Testis (tissue), 3 donors: ENCODE results near the gene MRPL50. TPM values are rescaled to one million over a fixed set of nuclear protein-coding genes. Genes with fewer than 3 reads are reported as not detected.

Experiments
- DNase-seq: peaks from one replicate; pipeline ENCODE4 v3.0.0-alpha.2; 2019
- H3K27ac ChIP-seq, 2 donors: fragments of 200-600 bp; sonication (generic); one replicate each; pipeline ENCODE4 v1.5.1; 2019
- H3K27me3 ChIP-seq: fragments of 200-600 bp; sonication (generic); one replicate; pipeline ENCODE4 v1.5.1; 2019
- H3K36me3 ChIP-seq: fragments of 200-600 bp; sonication (generic); one replicate; pipeline ENCODE4 v1.5.1; 2017; ENCODE audit warnings: low read depth; ENCODE audit errors: missing control alignments
- H3K4me1 ChIP-seq: fragments of 200-600 bp; sonication (generic); one replicate; pipeline ENCODE4 v1.5.1; 2019
- H3K4me3 ChIP-seq, 2 donors: fragments of 200-600 bp; sonication (generic); one replicate each; pipeline ENCODE4 v1.5.1; 2017 to 2019
- H3K9me3 ChIP-seq: fragments of 200-600 bp; sonication (generic); one replicate; pipeline ENCODE4 v1.5.1; 2017
- CTCF ChIP-seq, 3 experiments: fragments of 450-650 bp in 2 of 3; fragments of 200-600 bp in 1 of 3; sonication (generic) in 1 of 3; IDR thresholded peaks; one replicate each; pipeline ENCODE4 v1.5.1; 2016 to 2019; ENCODE audit warnings: antibody characterized with exemption in 3 of 3, mild to moderate bottlenecking in 2 of 3, moderate library complexity in 1 of 3
- POLR2A ChIP-seq: fragments of 450-650 bp; IDR thresholded peaks from one replicate; pipeline ENCODE4 v1.6.1; 2017; ENCODE audit warnings: antibody characterized with exemption, mild to moderate bottlenecking, moderate library complexity
- WGBS, 2 donors: methylation state at CpG; one replicate each; pipeline ENCODE4 v1.1.5; 2018; 5-methylcytosine and 5-hydroxymethylcytosine counted together
- intact Hi-C: fragments of 100-400 bp; cut with DNase I; formaldehyde crosslinking; loops from one replicate; pipeline ENCODE4 v1.15.1; 2023; ENCODE audit warnings: low total_unique reads
- polyA plus RNA-seq: library from polyadenylated mRNA; stranded (reverse); fragments of 350-450 nt; fragmentation: Illumina TruSeq; extraction: RNeasy Lipid Tissue Mini Kit (QIAGEN cat#74804); gene quantifications from one replicate; pipeline ENCODE4 v1.2.3, GENCODE V29; 2014; ENCODE audit warnings: low read depth, low replicate concordance; ENCODE audit not compliant: insufficient read depth
- total RNA-seq, 2 donors: library from RNA; depleted of rRNA; stranded (reverse); fragments of >200 nt; gene quantifications; one replicate each; pipeline ENCODE4 v1.2.3, GENCODE V29; 2016

MRPL50 gene
- total and polyA plus RNA-seq, 3 donors from 2014 or later: 10.5 to 18.3 (median 15.4) TPM

- H3K9me3 ChIP-seq: no peaks in the 10 kb centered on the region
- TF ChIP-seq POLR2A (no peak), CTCF (IDR thresholded peaks at IDR 0.05) (no peak)
- no peaks in the 10 kb centered on the region for H3K36me3 ChIP-seq
- no peak for DNase-seq
- no peaks in the 10 kb centered on the region for H3K27me3 ChIP-seq
- peaks cover 7% of the 10 kb centered on the region for H3K4me1 ChIP-seq
- 85 to 86% methylated on average over 2 of the region's 2 CpGs for WGBS, 2 donors
- H3K4me3 ChIP-seq: no peak overlapping the region
- H3K27ac ChIP-seq: no peak overlapping the region
- intact Hi-C loops: no loop called here
These were observed 21.4 kb upstream of the MRPL50 start for GRCh38 chr9:101419863-101420262.

DNA sequence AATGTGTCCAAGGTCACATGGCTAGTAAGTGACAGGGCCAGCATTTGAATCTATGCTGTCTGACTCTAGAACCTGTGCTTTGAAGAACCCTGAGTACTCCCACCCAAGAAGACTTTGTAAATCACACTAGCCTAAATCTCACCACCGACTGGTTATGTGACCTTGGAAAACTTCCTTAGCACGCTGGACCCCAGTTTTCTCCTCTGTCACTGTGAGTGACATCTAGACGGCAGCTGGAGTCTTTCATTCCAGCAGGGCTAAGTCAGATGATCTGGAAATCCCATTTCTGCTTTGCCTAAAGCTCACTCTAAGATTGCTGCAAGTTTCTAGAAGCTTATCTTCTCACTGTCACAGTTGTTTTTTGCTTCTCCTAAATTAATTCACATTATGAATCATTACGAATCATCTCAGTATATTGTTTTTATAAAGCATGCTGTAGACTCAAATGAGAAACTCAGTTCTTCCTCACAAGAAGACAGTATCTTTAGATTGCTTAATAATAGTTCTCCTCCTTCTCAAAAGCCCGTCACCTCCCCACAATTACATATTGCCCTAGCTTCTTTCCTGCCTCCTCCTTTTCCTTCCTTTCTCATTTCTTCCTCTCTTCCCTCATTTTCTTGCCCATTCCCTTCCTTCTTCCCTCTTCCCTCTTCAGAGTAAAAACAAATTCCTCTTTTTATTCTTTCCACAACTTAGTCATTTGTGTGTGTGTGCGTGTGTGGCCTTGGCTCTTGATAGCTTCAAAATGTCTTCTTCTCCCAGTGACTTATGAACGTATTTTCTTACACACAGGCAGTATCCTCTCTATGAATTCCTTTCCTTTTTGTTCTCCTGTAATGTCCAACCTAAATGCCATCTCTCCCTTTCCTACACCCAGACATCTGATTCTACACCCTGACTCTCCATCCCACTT, 20.4 kb upstream of the MRPL50 start:
- H3K4me3 ChIP-seq: no peak overlapping the region
- TF ChIP-seq POLR2A (no peak), CTCF (IDR thresholded peaks at IDR 0.05) (no peak)
- 66 to 69% methylated on average over 7 of the region's 7 CpGs for WGBS, 2 donors
- no peaks in the 10 kb centered on the region for H3K27me3 ChIP-seq
- peaks cover 7% of the 10 kb centered on the region for H3K4me1 ChIP-seq
- H3K27ac ChIP-seq: no peak overlapping the region
- no peak for DNase-seq
- intact Hi-C loops: no loop called here
- H3K9me3 ChIP-seq: no peaks in the 10 kb centered on the region
- no peaks in the 10 kb centered on the region for H3K36me3 ChIP-seq

DNA sequence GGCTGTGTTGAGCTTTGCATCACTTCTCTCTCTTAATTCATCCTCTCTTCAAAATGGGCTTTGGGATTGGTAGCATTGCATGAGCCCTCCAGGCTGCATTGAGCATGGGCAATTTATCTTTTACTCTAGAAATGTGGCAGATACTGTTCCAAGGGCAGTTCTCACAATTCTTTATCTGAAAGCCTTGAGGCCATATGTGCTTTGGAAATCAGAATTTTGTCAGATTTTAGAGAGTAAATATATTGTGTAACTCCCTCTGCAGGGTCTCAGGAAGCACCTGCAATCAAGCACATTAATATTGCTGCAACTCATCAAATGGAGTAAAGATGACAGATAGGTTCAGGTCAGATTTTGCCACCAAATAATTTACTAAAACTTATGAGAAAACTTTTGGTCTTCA, 19.6 kb upstream of the MRPL50 start:
- no peaks in the 10 kb centered on the region for H3K27me3 ChIP-seq
- no peak overlapping the region for H3K27ac ChIP-seq
- intact Hi-C loops: no loop called here
- no peak overlapping the region for H3K4me3 ChIP-seq
- TF ChIP-seq CTCF (IDR thresholded peaks at IDR 0.05) (no peak), POLR2A (no peak)
- H3K36me3 ChIP-seq: no peaks in the 10 kb centered on the region
- H3K9me3 ChIP-seq: no peaks in the 10 kb centered on the region
- H3K4me1 ChIP-seq: peaks cover 7% of the 10 kb centered on the region
- no peak for DNase-seq

- no peaks in the 10 kb centered on the region for H3K9me3 ChIP-seq
- no peak for TF ChIP-seq CTCF (IDR thresholded peaks at IDR 0.05)
- no peak for TF ChIP-seq POLR2A
- intact Hi-C loops: no loop called here
- no peak for DNase-seq
- H3K27ac ChIP-seq: no peak overlapping the region
- H3K36me3 ChIP-seq: no peaks in the 10 kb centered on the region
- H3K27me3 ChIP-seq: no peaks in the 10 kb centered on the region
- H3K4me1 ChIP-seq: peaks cover 7% of the 10 kb centered on the region
- no peak overlapping the region for H3K4me3 ChIP-seq
These were observed 19.0 kb upstream of the MRPL50 start for GRCh38 chr9:101417389-101417788.

GRCh38 chr9:101415578-101415977, 17.2 kb upstream of the MRPL50 start:
- Histone ChIP-seq H3K36me3 (no peaks in the 10 kb centered on the region), H3K9me3 (no peaks in the 10 kb centered on the region), H3K27ac (no peak overlapping the region), H3K4me3 (no peak overlapping the region), H3K27me3 (no peaks in the 10 kb centered on the region), H3K4me1 (no peaks in the 10 kb centered on the region)
- intact Hi-C loops: no loop called here
- DNase-seq: no peak
- TF ChIP-seq CTCF (IDR thresholded peaks at IDR 0.05): no peak
- no peak for TF ChIP-seq POLR2A
